GM13977 (cell line): ENCODE data around the gene OFD1.
A peak's percentile ranks its signal among the peaks of the same experiment; 100 is the strongest.

Experiments used
- DNase-seq: peaks from one replicate; pipeline ENCODE4 v3.0.0; 2012; ENCODE audit warnings: low spot score
- CTCF ChIP-seq: IDR thresholded peaks from 2 replicates; pipeline ENCODE4 v1.5.1; 2012; ENCODE audit warnings: mild to moderate bottlenecking, control low read depth; ENCODE audit not compliant: insufficient read depth; ENCODE audit errors: extremely low read depth, missing control alignments
- in situ Hi-C: fragments of 300-500 bp; cut with MboI; formaldehyde crosslinking; loops from one replicate; pipeline ENCODE4 v1.12.0; 2022; ENCODE audit warnings: low sequenced_read_pairs, low pct_unique_long_range_greater_than_20kb, mixed read lengths, inconsistent platforms; ENCODE audit not compliant: unreplicated experiment

The OFD1 gene

GRCh38 chrX:13732246-13733067 is 2.1 kb upstream of the OFD1 start:
- in situ Hi-C loops: no loop called here
- TF ChIP-seq CTCF: no peak

GRCh38 chrX:13733506-13733905 is 1.0 kb upstream of the OFD1 start:
- no peak for TF ChIP-seq CTCF
- in situ Hi-C loops: no loop called here
- DNase-seq: no peak

More at GRCh38 chrX:13732246-13733067, 2.1 kb upstream of the OFD1 start:
- no peak for DNase-seq

DNA sequence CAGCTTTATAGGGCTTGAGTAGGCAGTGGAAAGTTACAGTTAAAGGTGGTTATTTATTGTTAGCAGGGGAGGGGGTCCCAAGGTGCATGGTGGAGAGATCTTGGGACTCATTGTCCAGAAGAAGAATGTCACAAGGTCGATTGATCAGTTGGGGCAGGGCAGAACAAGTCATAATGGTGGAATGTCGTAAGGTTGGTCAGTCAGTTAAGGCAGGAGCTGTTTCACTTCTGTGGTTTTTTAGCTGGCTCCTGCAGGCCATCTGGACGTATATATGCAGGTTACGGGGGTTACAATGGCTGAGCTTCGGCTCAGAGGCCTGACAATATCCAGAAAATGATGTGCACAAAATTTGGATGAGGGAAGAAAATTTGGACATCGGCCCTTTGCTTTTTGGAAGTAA is 7.1 kb downstream of the OFD1 start:
- in situ Hi-C loops: loop anchor here (10.0 kb wide), 1 partner anchor 77 kb away; no protein-coding TSS in a partner anchor
- no peak for TF ChIP-seq CTCF
- no peak for DNase-seq

- in situ Hi-C loops: loop anchor here (10.0 kb wide), 1 partner anchor 78 kb away; no protein-coding TSS in a partner anchor
- peak; percentile 63 for DNase-seq
- TF ChIP-seq CTCF: no peak
Measured at GRCh38 chrX:13742397-13743176, 8.0 kb downstream of the OFD1 start.

- DNase-seq: no peak
- peak; percentile 49 for TF ChIP-seq CTCF
- in situ Hi-C loops: loop anchor here (10.0 kb wide), 1 partner anchor 83 kb away; no protein-coding TSS in a partner anchor
Measured at GRCh38 chrX:13747836-13748235, 13.3 kb downstream of the OFD1 start.

- in situ Hi-C loops: loop anchor here (10.0 kb wide), 1 partner anchor 84 kb away; no protein-coding TSS in a partner anchor
- DNase-seq: no peak
- TF ChIP-seq CTCF: no peak
Measured at GRCh38 chrX:13748486-13748885, 13.9 kb downstream of the OFD1 start.
